Fibroblast of lung (primary cell): ENCODE results near the gene DENND1A. TPM values are rescaled to one million over a fixed set of nuclear protein-coding genes. Genes with fewer than 3 reads are reported as not detected.

ENCODE experiments used
- DNase-seq, 2 donors: peaks; one replicate each; pipeline versions ENCODE4 v3.0.0 to v3.0.0-alpha.2; 2010; ENCODE audit warnings: low read depth in 2 of 2
- H2AFZ ChIP-seq: 2 replicates; pipeline ENCODE4 v1.5.1; 2012; ENCODE audit warnings: low read length, control low read depth, inconsistent platforms
- H3K27ac ChIP-seq: 2 replicates; pipeline ENCODE4 v1.5.1; 2011; ENCODE audit warnings: low read length, control low read depth; ENCODE audit not compliant: insufficient read depth
- H3K27me3 ChIP-seq: 2 replicates; pipeline ENCODE4 v1.5.1; 2011; ENCODE audit warnings: mild to moderate bottlenecking, low read length; ENCODE audit not compliant: control insufficient read depth, insufficient read depth
- H3K36me3 ChIP-seq: 2 replicates; pipeline ENCODE4 v1.5.1; 2011; ENCODE audit warnings: low read length; ENCODE audit not compliant: control insufficient read depth, insufficient read depth
- H3K4me1 ChIP-seq: 2 replicates; pipeline ENCODE4 v1.5.1; 2011; ENCODE audit warnings: low read length; ENCODE audit not compliant: control insufficient read depth, insufficient read depth; ENCODE audit errors: extremely low read depth
- H3K4me2 ChIP-seq: 2 replicates; pipeline ENCODE4 v1.5.1; 2011; ENCODE audit warnings: low read length, control low read depth; ENCODE audit not compliant: insufficient read depth; ENCODE audit errors: extremely low read depth
- H3K4me3 ChIP-seq, 4 experiments: fragments of 200-600 bp in 1 of 4; sonication (generic) in 1 of 4; replicated peaks in 1 of 4; 2 replicates each; pipeline ENCODE4 v1.5.1; 2011 to 2016; ENCODE audit warnings: low read length in 4 of 4, low read depth in 3 of 4, mild to moderate bottlenecking in 3 of 4, control low read depth in 2 of 4, inconsistent platforms in 1 of 4, mixed read lengths in 1 of 4; ENCODE audit not compliant: insufficient read depth in 1 of 4; ENCODE audit errors: control extremely low read depth in 1 of 4
- H3K79me2 ChIP-seq: 2 replicates; pipeline ENCODE4 v1.5.1; 2012; ENCODE audit warnings: mild to moderate bottlenecking, low read length, inconsistent platforms; ENCODE audit not compliant: control insufficient read depth, insufficient read depth
- H3K9ac ChIP-seq: 2 replicates; pipeline ENCODE4 v1.5.1; 2011; ENCODE audit warnings: mild to moderate bottlenecking, low read length, control low read depth; ENCODE audit not compliant: insufficient read depth
- H3K9me3 ChIP-seq: 2 replicates; pipeline ENCODE4 v1.5.1; 2012; ENCODE audit warnings: low read depth, low read length; ENCODE audit not compliant: control insufficient read depth, insufficient read depth
- H4K20me1 ChIP-seq: 2 replicates; pipeline ENCODE4 v1.5.1; 2011; ENCODE audit warnings: low read length; ENCODE audit not compliant: control insufficient read depth, insufficient read depth; ENCODE audit errors: extremely low read depth
- CTCF ChIP-seq, 2 donors: IDR thresholded peaks in 1 of 2; conservative IDR thresholded peaks in 1 of 2; 1 replicate in 1 of 2; 2 replicates in 1 of 2; pipeline ENCODE4 v1.5.1; 2011 to 2012; ENCODE audit warnings: low read length in 2 of 2, control low read depth in 1 of 2, inconsistent platforms in 1 of 2, low read depth in 1 of 2, mild to moderate bottlenecking in 1 of 2
- EZH2 ChIP-seq: IDR thresholded peaks from 2 replicates; pipeline ENCODE4 v1.5.1; 2012; ENCODE audit warnings: low read length, control low read depth, mild to moderate bottlenecking; ENCODE audit errors: missing control alignments
- polyA plus RNA-seq, 2 donors: library from polyadenylated mRNA; depleted of rRNA in 1 of 2; stranded (reverse) in 1 of 2; unstranded in 1 of 2; fragments of >200 nt; gene quantifications; 2 replicates each; pipeline ENCODE4 v1.2.1, GENCODE V29; 2011 to 2012; ENCODE audit warnings: missing spikeins in 1 of 2
- total RNA-seq: library from RNA; depleted of rRNA; stranded (reverse); fragments of >200 nt; gene quantifications from 2 replicates; pipeline ENCODE4 v1.2.1, GENCODE V29; 2014

The DENND1A gene
- total and polyA plus RNA-seq, 2 donors (not counting 1 experiment from before 2014, with no cell fraction given) = 13.0 to 18.3 TPM

GRCh38 chr9:123756484-123757106, 173.3 kb downstream of the DENND1A start:
- H4K20me1 ChIP-seq = no peaks in the 10 kb centered on the region
- H3K4me1 ChIP-seq = no peaks in the 10 kb centered on the region
- no peak overlapping the region for H3K4me3 ChIP-seq
- H2AFZ ChIP-seq = no peak overlapping the region
- H3K27ac ChIP-seq = no peak overlapping the region
- H3K4me2 ChIP-seq = no peak overlapping the region
- H3K9ac ChIP-seq = no peak overlapping the region
- DNase-seq = no peak
- no peaks in the 10 kb centered on the region for H3K9me3 ChIP-seq
- H3K36me3 ChIP-seq = no peaks in the 10 kb centered on the region
- TF ChIP-seq CTCF (conservative IDR thresholded peaks at IDR 0.05 in 1 of 2, IDR thresholded peaks at IDR 0.05 in 1 of 2; ENCODE audit: low read depth in 1 of 2, low read length in 2 of 2) (no peak), EZH2 (no peak)
- H3K79me2 ChIP-seq = no peaks in the 10 kb centered on the region
- H3K27me3 ChIP-seq = no peaks in the 10 kb centered on the region

- no peak overlapping the region for H3K9ac ChIP-seq
- no peaks in the 10 kb centered on the region for H4K20me1 ChIP-seq
- TF ChIP-seq EZH2 = no peak
- no peak for TF ChIP-seq CTCF (conservative IDR thresholded peaks at IDR 0.05 in 1 of 2, IDR thresholded peaks at IDR 0.05 in 1 of 2; ENCODE audit: low read depth in 1 of 2, low read length in 2 of 2)
- H3K4me3 ChIP-seq = no peak overlapping the region
- no peaks in the 10 kb centered on the region for H3K36me3 ChIP-seq
- H3K4me2 ChIP-seq = no peak overlapping the region
- no peaks in the 10 kb centered on the region for H3K9me3 ChIP-seq
- no peak for DNase-seq
- no peaks in the 10 kb centered on the region for H3K4me1 ChIP-seq
- H3K79me2 ChIP-seq = no peaks in the 10 kb centered on the region
- no peak overlapping the region for H2AFZ ChIP-seq
- no peak overlapping the region for H3K27ac ChIP-seq
- H3K27me3 ChIP-seq = no peaks in the 10 kb centered on the region
Observed at GRCh38 chr9:123753669-123754258, 176.2 kb downstream of the DENND1A start.

- H3K36me3 ChIP-seq = no peaks in the 10 kb centered on the region
- no peak overlapping the region for H3K27ac ChIP-seq
- H3K9ac ChIP-seq = no peak overlapping the region
- H3K27me3 ChIP-seq = no peaks in the 10 kb centered on the region
- H3K4me1 ChIP-seq = no peaks in the 10 kb centered on the region
- no peak overlapping the region for H2AFZ ChIP-seq
- no peak overlapping the region for H3K4me2 ChIP-seq
- H4K20me1 ChIP-seq = no peaks in the 10 kb centered on the region
- no peaks in the 10 kb centered on the region for H3K79me2 ChIP-seq
- H3K4me3 ChIP-seq = no peak overlapping the region
- DNase-seq = no peak
- no peaks in the 10 kb centered on the region for H3K9me3 ChIP-seq
- TF ChIP-seq EZH2 (no peak), CTCF (conservative IDR thresholded peaks at IDR 0.05 in 1 of 2, IDR thresholded peaks at IDR 0.05 in 1 of 2; ENCODE audit: low read depth in 1 of 2, low read length in 2 of 2) (no peak)
Observed at GRCh38 chr9:123753016-123753415, 176.9 kb downstream of the DENND1A start.
